Erythroblast (primary cell): ENCODE data around the gene RBM4B.

Source experiments
- DNase-seq, 2 experiments: peaks; one replicate each; lab custom pipeline; 2025; lab: John Stamatoyannopoulos, UW
- GATA1 ChIP-seq: IDR thresholded peaks from 2 replicates; pipeline ENCODE4 v1.6.1; 2011; ENCODE audit warnings: low read depth, mild to moderate bottlenecking, control low read depth, low read length, moderate library complexity
- POLR2A ChIP-seq: IDR thresholded peaks from 2 replicates; pipeline ENCODE4 v1.6.1; 2011; ENCODE audit warnings: mild to moderate bottlenecking, low read length

The RBM4B gene

DNA sequence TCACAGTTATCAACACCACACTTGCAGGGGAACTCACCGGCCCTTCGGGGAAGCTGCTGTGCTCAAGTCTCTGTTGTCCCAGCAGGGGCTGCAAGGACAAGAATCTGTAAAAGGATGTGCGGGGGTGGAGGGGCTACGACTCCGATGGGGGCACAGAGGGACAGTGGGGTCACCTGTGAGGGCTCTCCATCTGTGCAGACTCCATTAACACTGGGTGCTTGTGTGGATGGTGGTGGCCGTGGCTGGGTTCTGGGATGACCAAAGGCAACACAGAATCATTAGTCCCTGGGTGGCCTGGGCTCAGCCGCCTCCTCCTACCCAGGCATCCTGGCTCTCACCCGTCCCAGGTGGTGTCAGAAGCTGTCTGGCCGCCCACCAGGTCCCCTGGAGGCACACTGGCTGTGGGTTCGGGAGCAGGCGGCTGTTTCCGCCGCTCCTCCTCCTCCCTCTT lies 10.2 kb upstream of the RBM4B start:
- TF ChIP-seq POLR2A (no peak), GATA1 (no peak)
- no peak for DNase-seq

- TF ChIP-seq GATA1 (no peak), POLR2A (no peak)
- DNase-seq = no peak
These were observed 9.4 kb upstream of the RBM4B start for GRCh38 chr11:66686801-66687750.

DNA sequence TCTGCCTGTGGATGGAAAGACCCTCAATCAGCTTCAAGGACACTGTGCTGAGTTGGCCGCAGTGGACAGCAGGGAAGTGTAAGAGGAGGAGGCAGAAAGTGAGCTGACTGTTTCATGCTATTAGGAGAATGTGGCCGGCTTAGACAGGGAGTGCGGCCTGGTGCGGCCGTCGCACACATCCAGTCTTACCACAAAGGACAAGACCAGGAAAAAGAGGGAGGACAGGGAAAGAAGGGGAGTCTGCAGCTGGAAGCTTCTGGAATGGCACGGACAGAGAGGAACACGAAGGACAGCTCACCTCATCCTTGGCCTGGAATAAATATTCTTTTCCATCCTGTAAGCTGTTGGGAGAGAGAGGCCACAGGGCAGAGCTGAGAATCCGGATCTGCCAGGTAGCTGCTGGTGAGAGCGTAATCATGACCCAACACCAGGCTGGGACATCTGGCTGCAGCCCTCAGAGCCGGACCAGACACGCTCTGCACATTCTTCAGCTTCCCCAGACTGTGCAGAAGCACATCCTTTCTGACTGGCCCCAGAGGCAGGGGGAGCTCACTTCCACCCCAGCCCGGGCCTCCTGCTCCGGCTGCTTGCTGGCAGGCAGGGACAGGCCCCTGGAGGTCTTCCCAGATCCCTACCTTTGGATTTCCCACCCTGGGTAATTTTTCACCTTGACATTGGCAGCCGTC lies 8.6 kb upstream of the RBM4B start:
- TF ChIP-seq POLR2A (no peak), GATA1 (no peak)
- no peak for DNase-seq

DNA sequence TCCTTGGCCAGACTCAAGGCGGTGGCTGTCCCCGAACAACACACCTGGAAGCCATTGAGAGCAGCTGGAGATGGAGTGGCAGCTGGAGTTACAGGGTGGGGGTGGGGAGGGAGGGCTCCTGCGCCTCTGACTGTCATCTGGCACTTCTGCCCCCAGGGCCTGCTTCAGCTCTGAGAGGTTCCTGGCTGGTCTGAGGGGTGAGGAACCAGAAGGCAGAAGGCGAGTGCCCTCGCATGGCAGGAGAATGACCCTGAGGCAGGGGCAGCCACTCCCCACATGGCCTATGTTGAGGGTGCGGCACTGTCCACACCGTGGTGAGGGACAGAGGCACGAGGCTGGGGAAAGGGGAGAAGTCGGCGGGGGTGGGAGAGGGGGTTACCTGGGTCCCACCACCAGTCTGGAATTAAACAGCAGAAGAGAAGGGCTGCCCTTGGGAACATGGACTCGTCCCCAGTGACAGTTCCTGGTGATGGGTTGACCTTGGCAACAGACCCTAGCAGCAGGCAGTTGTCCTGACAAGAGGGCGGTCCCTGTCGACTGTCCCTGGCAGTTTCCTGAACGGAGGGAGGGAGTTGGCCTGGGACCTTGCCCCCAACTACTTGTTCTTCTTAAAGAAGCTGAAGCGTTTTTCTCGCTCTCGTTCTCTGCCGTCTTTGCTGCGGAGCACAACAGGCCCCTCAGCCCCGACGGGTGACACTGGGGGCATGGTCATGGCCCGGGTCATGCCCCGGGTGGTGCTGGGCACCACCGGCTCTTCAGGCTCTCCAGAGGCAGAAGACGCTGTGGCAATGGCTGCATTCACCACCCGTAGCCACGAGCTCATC lies 7.8 kb upstream of the RBM4B start:
- TF ChIP-seq POLR2A (no peak), GATA1 (no peak)
- no peak for DNase-seq

DNA sequence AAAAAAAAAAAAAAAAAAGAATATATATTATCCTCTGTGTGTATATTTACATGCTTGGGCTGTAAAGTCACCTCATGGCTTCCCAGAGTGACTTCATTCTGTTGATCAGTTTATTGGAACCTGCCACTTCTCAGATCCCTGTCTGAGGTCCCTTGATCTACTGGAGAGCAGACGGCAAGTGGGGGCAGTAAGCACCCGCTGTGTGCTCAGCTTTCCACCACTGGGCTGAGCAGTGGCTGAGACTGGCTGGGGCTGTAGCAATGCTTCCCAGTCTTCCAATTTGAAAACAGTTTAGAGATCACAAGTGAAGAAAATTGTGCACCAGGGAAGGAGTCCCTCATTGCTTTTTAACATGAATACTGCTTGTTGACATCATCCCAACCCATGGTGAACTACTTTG lies 6.9 kb upstream of the RBM4B start:
- TF ChIP-seq GATA1 (no peak), POLR2A (no peak)

GRCh38 chr11:66683877-66684276 lies 6.2 kb upstream of the RBM4B start:
- no peak for DNase-seq
- TF ChIP-seq POLR2A (no peak), GATA1 (no peak)

More for the DNA sequence above, 6.9 kb upstream of the RBM4B start:
- no peak for DNase-seq

DNA sequence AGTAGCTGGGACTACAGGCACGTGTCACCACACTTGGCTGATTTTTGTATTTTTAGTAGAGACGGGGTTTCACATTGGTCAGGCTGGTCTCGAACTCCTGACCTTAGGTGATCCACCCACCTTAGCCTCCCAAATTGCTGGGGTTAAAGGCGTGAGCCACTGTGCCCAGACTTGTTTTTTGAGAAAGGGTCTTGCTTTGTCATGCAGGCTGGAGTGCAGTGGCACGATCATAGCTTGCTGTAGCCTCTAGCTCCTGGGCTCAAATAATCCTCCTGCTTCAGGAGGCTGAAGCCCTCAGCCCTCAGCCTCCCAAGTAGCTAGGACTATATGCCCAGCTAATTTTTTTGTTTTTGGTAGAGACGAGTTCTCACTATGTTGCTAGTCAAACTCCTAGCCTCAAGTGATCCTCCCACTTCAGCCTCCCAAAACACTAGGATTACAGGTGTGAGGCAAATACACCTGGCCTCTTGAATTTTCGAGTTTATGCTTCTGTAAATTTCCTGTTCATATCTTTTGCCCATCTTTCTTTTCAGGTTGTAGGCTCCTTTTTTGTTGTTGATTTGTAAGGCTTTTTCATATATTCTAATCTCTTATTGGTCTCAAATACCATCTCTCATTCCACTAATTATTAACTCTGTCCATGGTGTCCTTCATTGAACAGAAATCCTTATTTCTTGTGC lies 3.4 kb upstream of the RBM4B start:
- DNase-seq = no peak
- no peak for TF ChIP-seq GATA1
- TF ChIP-seq POLR2A = no peak

GRCh38 chr11:66676931-66677598 lies 622 bp downstream of the RBM4B start:
- no peak for DNase-seq
- TF ChIP-seq POLR2A (no peak), GATA1 (no peak)

GRCh38 chr11:66676282-66676919 lies 1.3 kb downstream of the RBM4B start:
- DNase-seq = no peak

GRCh38 chr11:66674964-66675602 lies 2.6 kb downstream of the RBM4B start:
- DNase-seq = no peak
- TF ChIP-seq POLR2A (no peak), GATA1 (no peak)

More at GRCh38 chr11:66676282-66676919, 1.3 kb downstream of the RBM4B start:
- TF ChIP-seq GATA1 = no peak
- TF ChIP-seq POLR2A = no peak

- no peak for TF ChIP-seq GATA1
- TF ChIP-seq POLR2A = no peak
- no peak for DNase-seq
These were observed 6.9 kb downstream of the RBM4B start for GRCh38 chr11:66670816-66671215.

DNA sequence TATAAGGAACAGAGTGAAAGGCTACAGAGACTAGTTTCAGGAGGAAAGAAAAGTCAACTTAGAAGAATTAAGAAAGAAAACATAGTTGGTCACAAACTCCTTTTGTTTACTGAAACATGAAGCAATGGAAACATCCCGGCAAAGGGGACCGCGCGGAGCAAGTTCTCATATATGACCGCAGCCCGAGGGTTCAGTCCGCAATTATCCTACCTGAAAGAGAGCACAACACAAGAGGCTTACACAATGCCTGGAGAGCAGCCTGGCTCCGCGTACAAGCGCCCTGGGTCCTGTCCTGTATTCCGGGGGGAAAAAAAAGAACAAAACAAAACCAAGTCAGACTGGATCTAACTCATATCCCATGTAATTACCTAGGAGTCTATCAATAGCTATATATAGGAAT lies 12.3 kb downstream of the RBM4B start:
- no peak for DNase-seq

GRCh38 chr11:66663741-66664296 lies 13.9 kb downstream of the RBM4B start:
- DNase-seq = no peak
- TF ChIP-seq GATA1 = no peak
- TF ChIP-seq POLR2A = no peak

More for the DNA sequence above, 12.3 kb downstream of the RBM4B start:
- TF ChIP-seq GATA1 = no peak
- TF ChIP-seq POLR2A = no peak
